Endodermal cell (in vitro differentiated cells): ENCODE measurements around the gene DENND5B. TPM values are rescaled to one million over a fixed set of nuclear protein-coding genes. Genes with fewer than 3 reads are reported as not detected.
"Not testable (repeated sequence)": the region's sequence is repeated elsewhere in the genome, so short reads cannot be mapped to it uniquely, and the experiment has no call there.

Experiments used
- DNase-seq: peaks from one replicate; pipeline ENCODE4 v3.0.0-alpha.2; 2017
- H3K27ac ChIP-seq: 2 replicates; pipeline ENCODE4 v1.5.1; 2013; ENCODE audit warnings: mild to moderate bottlenecking, low read depth, low read length, moderate library complexity
- H3K27me3 ChIP-seq: 2 replicates; pipeline ENCODE4 v1.6.1; 2013; ENCODE audit warnings: mild to moderate bottlenecking, low read length, moderate library complexity; ENCODE audit not compliant: insufficient read depth, control insufficient read depth, poor library complexity, severe bottlenecking
- H3K36me3 ChIP-seq: 2 replicates; pipeline ENCODE4 v1.7.0; 2013; ENCODE audit warnings: mild to moderate bottlenecking, low read length, moderate library complexity; ENCODE audit not compliant: control insufficient read depth, insufficient read depth
- H3K4me1 ChIP-seq: one replicate; pipeline ENCODE4 v1.7.0; 2013; ENCODE audit warnings: low read length; ENCODE audit not compliant: control insufficient read depth, insufficient read depth
- H3K4me3 ChIP-seq: 2 replicates; pipeline ENCODE4 v1.5.1; 2013; ENCODE audit warnings: mild to moderate bottlenecking, low read length, moderate library complexity
- H3K9ac ChIP-seq: 2 replicates; pipeline ENCODE4 v1.6.1; 2013; ENCODE audit warnings: mild to moderate bottlenecking, low read length, moderate library complexity; ENCODE audit not compliant: poor library complexity, severe bottlenecking; ENCODE audit errors: extremely low read depth
- H3K9me3 ChIP-seq: 2 replicates; pipeline ENCODE4 v1.6.1; 2013; ENCODE audit warnings: mild to moderate bottlenecking, low read length, moderate library complexity; ENCODE audit not compliant: control insufficient read depth
- H3K27ac Mint-ChIP-seq: 2 replicates; pipeline ENCODE4 v1.8.0; 2020; ENCODE audit warnings: mixed read lengths
- H3K27me3 Mint-ChIP-seq: 2 replicates; pipeline ENCODE4 v1.8.0; 2021; ENCODE audit warnings: mild to moderate bottlenecking, mixed read lengths; ENCODE audit not compliant: insufficient read depth
- H3K36me3 Mint-ChIP-seq: 2 replicates; pipeline ENCODE4 v1.8.0; 2020; ENCODE audit warnings: low read depth, mixed read lengths
- H3K4me1 Mint-ChIP-seq: 2 replicates; pipeline ENCODE4 v1.8.0; 2020; ENCODE audit warnings: mixed read lengths
- H3K4me3 Mint-ChIP-seq: 2 replicates; pipeline ENCODE4 v1.8.0; 2020; ENCODE audit warnings: mild to moderate bottlenecking, moderate library complexity, mixed read lengths
- H3K9me3 Mint-ChIP-seq: 2 replicates; pipeline ENCODE4 v1.8.0; 2020; ENCODE audit warnings: mild to moderate bottlenecking, mixed read lengths
- CTCF ChIP-seq: fragments of 200-600 bp; sonication (generic); conservative IDR thresholded peaks from 2 replicates; pipeline ENCODE4 v1.5.0; 2021; ENCODE audit warnings: antibody characterized with exemption, mild to moderate bottlenecking
- WGBS, 2 experiments: methylation state at CpG; one replicate each; pipeline versions ENCODE4 v1.1.5 to v1.1.7; 2013; ENCODE audit warnings: missing lambda C conversion rate in 2 of 2, mixed read lengths in 1 of 2; ENCODE audit not compliant: insufficient coverage in 1 of 2, insufficient read length in 1 of 2; 5-methylcytosine and 5-hydroxymethylcytosine counted together
- total RNA-seq, 2 donors: library from RNA; stranded (reverse); fragmentation: NEBNext Ultra II Directional in 1 of 2; extraction: Animal tissue kit (Norgen Biotek cat#: 25700) in 1 of 2; gene quantifications; 2 replicates in 1 of 2; 3 replicates in 1 of 2; pipeline ENCODE4 v1.2.1, GENCODE V29; 2021

The DENND5B gene
- total RNA-seq, 2 donors from 2014 or later: 24.5 to 34.2 TPM

- DNase-seq: peak; percentile 75
- Histone ChIP-seq H3K9ac (no peak overlapping the region), H3K4me1 (peaks cover 16% of the 10 kb centered on the region), H3K9me3 (no peaks in the 10 kb centered on the region), H3K27me3 (no peaks in the 10 kb centered on the region), H3K27ac (peak overlapping the region; percentile 44), H3K4me3 (no peak overlapping the region), H3K36me3 (no peaks in the 10 kb centered on the region)
- WGBS, 2 experiments: 57 to 67% methylated on average over 7 to 8 of the region's 8 CpGs
- H3K4me1 Mint-ChIP-seq: peaks cover 44% of the 10 kb centered on the region
- no peak for TF ChIP-seq CTCF
- no peak overlapping the region for H3K4me3 Mint-ChIP-seq
- H3K27me3 Mint-ChIP-seq: no peaks in the 10 kb centered on the region
- peaks cover 11% of the 10 kb centered on the region for H3K36me3 Mint-ChIP-seq
- peak overlapping the region; percentile 94 for H3K27ac Mint-ChIP-seq
- H3K9me3 Mint-ChIP-seq: peaks cover 1% of the 10 kb centered on the region
Measured at GRCh38 chr12:31387466-31387865, 203.5 kb downstream of the DENND5B start.

- Histone ChIP-seq H3K27ac (peak overlapping the region; percentile 82), H3K27me3 (no peaks in the 10 kb centered on the region), H3K9ac (peak overlapping the region; percentile 47), H3K4me1 (peaks cover 16% of the 10 kb centered on the region), H3K4me3 (peak overlapping the region; percentile 39), H3K36me3 (no peaks in the 10 kb centered on the region), H3K9me3 (no peaks in the 10 kb centered on the region)
- Mint-ChIP-seq H3K4me1 (peaks cover 44% of the 10 kb centered on the region), H3K27ac (peak overlapping the region; percentile 94), H3K27me3 (no peaks in the 10 kb centered on the region), H3K4me3 (peak overlapping the region; percentile 46), H3K9me3 (peaks cover 4% of the 10 kb centered on the region), H3K36me3 (peaks cover 14% of the 10 kb centered on the region)
- no peak for TF ChIP-seq CTCF
- no peak for DNase-seq
- WGBS, 2 experiments: 38% methylated on average over 1 of the region's 2 CpGs; no CpG with 5 or more reads in 1 of the 2 experiments
Measured at GRCh38 chr12:31387011-31387410, 203.9 kb downstream of the DENND5B start.

- H3K36me3 ChIP-seq: no peaks in the 10 kb centered on the region
- WGBS, 2 experiments: 10 to 11% methylated on average over 1 to 2 of the region's 2 CpGs
- DNase-seq: peak; percentile 94
- H3K4me3 Mint-ChIP-seq: peak overlapping the region; percentile 46
- H3K27ac Mint-ChIP-seq: peak overlapping the region; percentile 94
- H3K9me3 Mint-ChIP-seq: peaks cover 7% of the 10 kb centered on the region
- H3K4me3 ChIP-seq: peak overlapping the region; percentile 39
- H3K9me3 ChIP-seq: no peaks in the 10 kb centered on the region
- H3K27me3 ChIP-seq: no peaks in the 10 kb centered on the region
- peaks cover 16% of the 10 kb centered on the region for H3K4me1 ChIP-seq
- H3K27me3 Mint-ChIP-seq: no peaks in the 10 kb centered on the region
- H3K4me1 Mint-ChIP-seq: peaks cover 44% of the 10 kb centered on the region
- no peak for TF ChIP-seq CTCF
- H3K36me3 Mint-ChIP-seq: peaks cover 16% of the 10 kb centered on the region
- H3K9ac ChIP-seq: peak overlapping the region; percentile 47
- peak overlapping the region; percentile 82 for H3K27ac ChIP-seq
Measured at GRCh38 chr12:31386364-31386777, 204.6 kb downstream of the DENND5B start.

GRCh38 chr12:31377210-31377609 is 213.7 kb downstream of the DENND5B start:
- not testable (repeated sequence) for H3K4me1 ChIP-seq, H3K27ac Mint-ChIP-seq, DNase-seq, H3K4me3 ChIP-seq, H3K9me3 ChIP-seq, H3K27me3 ChIP-seq, H3K27ac ChIP-seq, H3K36me3 ChIP-seq, H3K4me3 Mint-ChIP-seq, H3K27me3 Mint-ChIP-seq, H3K9ac ChIP-seq
- peaks cover 15% of the 10 kb centered on the region for H3K9me3 Mint-ChIP-seq
- H3K4me1 Mint-ChIP-seq: peaks cover 17% of the 10 kb centered on the region
- 73% methylated on average over 5 of the region's 8 CpGs; no CpG with 5 or more reads in 1 of the 2 experiments for WGBS, 2 experiments
- H3K36me3 Mint-ChIP-seq: peaks cover 12% of the 10 kb centered on the region

GRCh38 chr12:31375422-31375821 is 215.5 kb downstream of the DENND5B start:
- not testable (repeated sequence) for H3K9me3 ChIP-seq, H3K9ac ChIP-seq, H3K4me1 ChIP-seq, H3K4me3 ChIP-seq, H3K36me3 ChIP-seq, H3K27ac ChIP-seq, H3K36me3 Mint-ChIP-seq, H3K27me3 Mint-ChIP-seq, H3K4me3 Mint-ChIP-seq, H3K27me3 ChIP-seq
- H3K9me3 Mint-ChIP-seq: peaks cover 11% of the 10 kb centered on the region
- H3K27ac Mint-ChIP-seq: peak overlapping the region; percentile 38
- peak; percentile 35 for DNase-seq
- H3K4me1 Mint-ChIP-seq: peaks cover 27% of the 10 kb centered on the region
- 83 to 92% methylated on average over 2 to 6 of the region's 6 CpGs for WGBS, 2 experiments
